Right ventricle myocardium inferior (tissue), 1 donor: Measurements from ENCODE around the gene CBR4. TPM values are rescaled to one million over a fixed set of nuclear protein-coding genes. Genes with fewer than 3 reads are reported as not detected.

ENCODE experiments used
- ATAC-seq: fragments of 200-7000 bp; cut with Tn5 transposase; one replicate; pipeline ENCODE4 v1.9.1; 2020; ENCODE audit warnings: mild to moderate bottlenecking, moderate library complexity
- DNase-seq: peaks from one replicate; pipeline ENCODE4 v3.0.0; 2021; ENCODE audit errors: missing footprints
- intact Hi-C: fragments of 100-400 bp; cut with DNase I; formaldehyde crosslinking; loops from one replicate; pipeline ENCODE4 v1.11.0; 2022
- long read RNA-seq: library from polyadenylated mRNA; unstranded; transcript quantifications from one replicate; pipeline ENCODE4 v2.0.0, GENCODE V29; 2021
- total RNA-seq: library from RNA; stranded (reverse); fragmentation: NEBNext Ultra II Directional; extraction: Animal tissue kit (Norgen Biotek cat#: 25700); gene quantifications from one replicate; pipeline ENCODE4 v1.2.1, GENCODE V29; 2021
- donor health status: DM: no; HTN: yes; CAD: no; lungs with severe emphysema.

The CBR4 gene
- 19.4 TPM for total RNA-seq
- long read RNA-seq, partial matches to known transcripts: 0 of 4 reads
- long read RNA-seq, other reads (novel, unspliced or antisense): 2 of 4 reads

DNA sequence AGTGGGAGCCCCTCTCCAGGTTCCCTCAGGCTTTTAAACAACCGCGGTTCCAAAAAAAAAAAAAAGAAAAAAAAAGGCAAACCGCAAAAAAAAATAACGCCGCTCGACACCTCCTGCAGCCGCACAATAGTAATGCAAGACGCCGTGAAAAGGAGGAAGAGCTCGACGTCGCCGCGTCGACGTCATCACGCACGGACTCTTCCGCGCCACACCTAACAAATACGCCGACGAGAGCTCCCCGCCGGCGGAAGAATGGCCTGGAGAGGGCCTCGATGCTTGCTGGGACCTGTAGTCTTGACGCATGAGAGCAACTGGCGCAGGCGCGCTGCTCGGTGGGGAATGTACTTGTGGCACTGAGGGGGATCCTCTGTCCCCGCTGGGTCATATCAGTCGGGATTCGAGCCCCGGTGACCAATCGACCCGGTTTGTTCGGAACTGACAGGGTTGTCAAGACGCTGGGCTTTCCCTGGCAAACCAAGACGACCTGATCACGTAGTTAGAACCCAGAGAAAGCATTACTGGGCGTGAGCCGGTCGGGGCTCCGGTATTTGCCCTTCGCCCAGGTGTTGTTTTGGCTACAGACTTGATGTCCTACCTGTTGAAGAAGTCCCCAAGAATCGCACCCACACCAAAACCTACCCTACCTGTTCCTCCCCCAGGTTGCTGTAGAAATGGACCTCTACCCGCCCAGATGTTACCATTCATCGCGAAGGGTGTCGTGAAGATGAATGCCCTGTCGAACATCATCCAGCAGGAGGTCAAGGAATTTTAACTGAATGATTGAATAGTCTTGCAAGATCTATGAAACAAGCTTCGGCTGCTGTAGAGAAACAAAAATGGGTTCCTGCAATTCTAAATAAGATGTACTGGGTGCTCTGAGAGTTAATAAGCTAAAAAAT is at the start of gene CBR4:
Gene CBR4 (minus strand): TSS at position 131 of the 899 bp plus-strand sequence. CDS start 166 bp downstream, outside the sequence.
- intact Hi-C loops: loop anchor here (5.0 kb wide), 1 partner anchor 262 kb away; the partner anchor contains the start of gene SH3RF1

DNA sequence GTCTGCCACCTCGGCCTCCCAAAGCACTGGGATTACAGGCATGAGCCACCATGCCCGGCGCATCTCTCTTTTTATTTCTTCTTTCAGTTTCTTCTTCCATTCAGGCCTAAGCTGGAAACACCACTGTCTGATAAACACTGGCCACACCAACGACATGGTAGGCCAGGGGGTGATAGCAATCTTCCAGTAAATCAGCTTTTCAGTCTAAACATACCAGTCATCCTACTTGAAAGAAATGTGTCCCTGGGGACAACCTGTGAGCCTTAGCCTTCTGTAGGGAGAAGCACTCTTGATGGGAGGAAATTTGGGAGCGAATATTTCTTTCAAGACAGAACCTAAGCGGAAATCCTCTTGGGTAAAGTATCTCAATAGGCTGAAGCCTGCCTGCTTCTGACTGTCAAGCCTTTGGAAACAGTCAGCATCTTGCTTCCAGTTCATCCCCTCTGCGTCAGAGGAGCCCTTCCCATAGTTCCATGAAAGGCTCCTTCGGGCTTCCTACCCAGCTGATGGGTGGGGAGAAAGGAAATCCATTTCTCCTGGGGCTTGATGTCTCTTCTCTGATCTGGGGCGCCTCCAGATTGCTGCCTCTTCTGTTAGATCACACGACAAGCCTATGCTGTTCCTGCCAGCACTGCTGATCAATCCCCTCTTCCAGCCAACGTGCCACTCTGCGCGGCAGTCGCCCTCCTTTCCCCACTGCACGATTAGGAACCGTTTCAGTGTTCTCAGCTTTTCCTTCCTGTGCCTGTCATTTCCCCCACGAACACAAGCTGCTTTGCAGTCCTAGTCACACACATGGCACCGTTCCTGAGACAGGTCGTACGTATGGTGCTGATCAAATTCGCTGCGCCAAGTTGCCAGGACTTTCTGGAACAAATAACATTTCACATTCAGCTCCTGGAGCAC is 49.5 kb upstream of the CBR4 start:
- ATAC-seq: peak; percentile 73
- intact Hi-C loops: no loop called here

More for the DNA sequence above, at the start of gene CBR4:
- DNase-seq (peak; percentile 100), ATAC-seq (peak; percentile 99)

GRCh38 chr4:169058312-169058711 is 48.3 kb upstream of the CBR4 start:
- intact Hi-C loops: no loop called here
- DNase-seq (no peak), ATAC-seq (no peak)

More for the DNA sequence above, 49.5 kb upstream of the CBR4 start:
- peak; percentile 72 for DNase-seq

- intact Hi-C loops: loop anchor here (5.0 kb wide), 1 partner anchor 217 kb away; the partner anchor contains the start of gene SH3RF1
- DNase-seq (no peak), ATAC-seq (no peak)
Observed at GRCh38 chr4:169054879-169055278, 44.8 kb upstream of the CBR4 start.

GRCh38 chr4:169052594-169052945 is 42.5 kb upstream of the CBR4 start:
- no peak for ATAC-seq
- intact Hi-C loops: loop anchor here (5.0 kb wide), 1 partner anchor 220 kb away; the partner anchor contains the start of gene SH3RF1

GRCh38 chr4:169051761-169052593 is 41.9 kb upstream of the CBR4 start:
- intact Hi-C loops: loop anchor here (5.0 kb wide), 1 partner anchor 220 kb away; the partner anchor contains the start of gene SH3RF1
- ATAC-seq (no peak), DNase-seq (no peak)

More at GRCh38 chr4:169052594-169052945, 42.5 kb upstream of the CBR4 start:
- no peak for DNase-seq

DNA sequence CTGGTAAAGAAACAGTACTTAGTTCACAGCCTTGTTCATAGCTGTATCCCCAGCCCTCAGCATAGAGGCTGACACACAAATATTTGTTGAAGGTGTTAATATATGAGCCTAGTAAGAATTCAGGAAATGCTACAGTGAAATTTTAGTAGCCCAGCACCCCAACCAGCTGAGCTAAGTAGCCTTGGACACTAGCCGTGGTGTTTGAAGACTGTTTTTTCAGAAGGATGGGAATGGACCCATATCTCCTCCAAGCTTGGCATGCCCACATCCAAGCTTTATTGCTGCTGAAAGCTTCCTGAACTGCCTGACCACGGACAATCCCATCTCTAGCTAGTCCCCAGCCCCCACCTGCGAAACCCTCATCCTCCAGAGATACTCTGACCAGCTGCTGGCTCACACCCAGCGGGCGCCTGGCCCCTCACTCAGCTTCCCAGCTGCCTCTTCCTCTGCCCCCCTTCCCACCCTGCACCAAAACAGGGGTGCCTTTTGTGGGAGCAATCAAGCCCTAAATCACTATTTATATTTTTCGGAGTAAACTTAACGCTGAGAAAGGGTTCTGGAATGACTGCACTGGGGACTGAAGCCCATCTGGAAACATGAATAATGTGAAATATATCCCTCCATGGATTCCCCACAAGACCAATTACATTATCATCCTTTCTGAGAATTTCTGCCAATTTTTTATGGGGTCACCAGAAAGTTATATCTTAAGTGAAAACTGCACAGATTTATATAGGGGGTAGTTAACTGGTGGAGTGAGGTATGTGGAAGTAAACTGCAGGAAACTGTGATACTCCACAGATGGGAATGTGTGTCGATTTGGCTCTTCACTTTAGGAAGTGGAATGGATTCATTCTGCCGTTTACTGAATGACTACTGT is 41.1 kb upstream of the CBR4 start:
- ATAC-seq: peak; percentile 18
- intact Hi-C loops: loop anchor here (5.0 kb wide), 1 partner anchor 221 kb away; the partner anchor contains the start of gene SH3RF1
- no peak for DNase-seq

GRCh38 chr4:169050284-169050683 is 40.2 kb upstream of the CBR4 start:
- ATAC-seq (peak; percentile 66), DNase-seq (no peak)
- intact Hi-C loops: loop anchor here (5.0 kb wide), 1 partner anchor 222 kb away; the partner anchor contains the start of gene SH3RF1

- intact Hi-C loops: no loop called here
- no peak for DNase-seq
- no peak for ATAC-seq
Observed at GRCh38 chr4:169048868-169049414, 38.9 kb upstream of the CBR4 start.

DNA sequence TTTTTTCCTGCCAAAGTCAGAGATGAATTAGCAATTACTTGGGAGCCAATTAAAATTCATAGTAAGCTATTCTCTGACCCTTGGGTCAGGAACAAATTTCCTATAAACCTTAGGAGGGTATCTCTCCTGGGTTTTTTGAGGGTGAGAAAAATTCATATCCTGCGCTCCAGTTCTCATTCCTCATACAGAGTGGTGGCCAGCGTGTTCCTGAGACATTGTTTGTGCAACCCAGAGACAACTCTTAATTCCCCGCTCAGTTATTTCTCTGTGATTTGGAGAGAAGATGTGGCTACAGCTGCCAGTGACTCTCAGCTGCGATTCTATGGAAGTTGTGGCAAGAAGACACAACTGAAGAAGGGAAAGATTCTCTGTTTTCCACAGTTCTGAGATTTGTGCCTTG is 37.9 kb upstream of the CBR4 start:
- DNase-seq (no peak), ATAC-seq (no peak)
- intact Hi-C loops: no loop called here

- intact Hi-C loops: no loop called here
- DNase-seq: no peak
- ATAC-seq: peak; percentile 35
Observed at GRCh38 chr4:169045862-169046584, 36.0 kb upstream of the CBR4 start.

DNA sequence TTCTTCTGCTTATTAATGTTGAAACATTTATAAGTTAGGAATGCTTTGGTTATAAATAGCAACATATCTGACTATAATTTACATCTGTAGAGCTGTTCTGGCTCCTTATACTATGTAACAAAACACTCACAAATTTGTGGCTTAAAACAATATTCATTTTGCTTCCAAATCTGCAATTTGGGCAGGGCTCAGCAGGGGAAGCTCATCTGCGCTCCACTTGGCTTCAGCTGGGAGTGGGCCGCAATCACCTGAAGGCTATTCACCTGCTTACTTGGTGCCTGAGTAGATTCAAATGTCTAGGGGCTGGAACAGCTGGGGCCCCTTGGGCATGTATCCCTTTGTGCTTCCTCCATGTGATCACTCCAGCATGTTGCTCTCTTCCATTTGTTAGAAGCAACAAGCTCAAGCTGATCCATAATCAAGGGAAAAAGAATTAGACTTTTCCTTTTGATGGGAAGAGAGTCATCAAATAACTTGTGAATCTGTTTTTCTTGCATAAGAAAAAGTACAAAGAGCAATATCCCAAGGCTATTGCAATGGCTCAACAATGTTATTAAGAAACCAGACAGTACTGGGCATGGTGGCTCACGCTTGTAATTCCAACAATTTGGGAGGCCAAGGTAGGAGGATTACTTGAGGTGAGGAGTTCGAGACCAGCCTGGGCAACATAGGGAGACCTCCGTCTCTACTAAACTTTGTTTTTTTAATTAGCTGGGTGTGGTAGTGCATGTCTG is 34.8 kb upstream of the CBR4 start:
- intact Hi-C loops: no loop called here
- no peak for DNase-seq
- no peak for ATAC-seq

GRCh38 chr4:169042608-169043007 is 32.6 kb upstream of the CBR4 start:
- no peak for DNase-seq
- intact Hi-C loops: no loop called here
- ATAC-seq: no peak

GRCh38 chr4:169040559-169041261 is 30.7 kb upstream of the CBR4 start:
- intact Hi-C loops: no loop called here
- ATAC-seq (no peak), DNase-seq (no peak)
